SK-N-SH (cell line): ENCODE measurements around the gene MZF1. TPM values are rescaled to one million over a fixed set of nuclear protein-coding genes. Genes with fewer than 3 reads are reported as not detected.

Experiments
- CTCF ChIA-PET: fragments of 300-600, 350-600 bp; formaldehyde crosslinking; extraction: SDS; loops from one replicate; lab custom pipeline; 2021; lab: Yijun Ruan, JAX
- POLR2A ChIA-PET: fragments of 350-600 bp; sonication (Branson Sonifier 250); formaldehyde crosslinking; extraction: SDS; loops from one replicate; lab custom pipeline; 2020; ENCODE audit warnings: antibody characterized with exemption, inconsistent platforms; lab: Yijun Ruan, JAX
- DNase-seq: peaks from one replicate; pipeline ENCODE4 v3.0.0; 2012
- H2AFZ ChIP-seq: fragments of 200-600 bp; sonication (generic); 2 replicates; pipeline ENCODE4 v1.8.1; 2016; ENCODE audit warnings: antibody characterized with exemption, mild to moderate bottlenecking, low read depth
- H3F3A ChIP-seq: fragments of 200-600 bp; sonication (generic); replicated peaks from 2 replicates; pipeline ENCODE3; 2016; ENCODE audit warnings: antibody characterized with exemption, mild to moderate bottlenecking; ENCODE audit not compliant: insufficient read depth
- H3K27ac ChIP-seq, 2 experiments: fragments of 200-500 bp in 1 of 2; fragments of 200-600 bp in 1 of 2; sonication (Bioruptor generic) in 1 of 2; sonication (generic), shearing (Covaris generic) in 1 of 2; 2 replicates each; pipeline versions ENCODE4 v1.5.1 to v1.6.1; 2014 to 2016; ENCODE audit warnings: low read depth in 2 of 2, inconsistent platforms in 1 of 2, low read length in 1 of 2, mild to moderate bottlenecking in 1 of 2, mixed read lengths in 1 of 2
- H3K27me3 ChIP-seq: fragments of 200-600 bp; sonication (generic), shearing (Covaris generic); 2 replicates; pipeline ENCODE4 v1.6.1; 2016; ENCODE audit warnings: mixed run types; ENCODE audit not compliant: insufficient read depth
- H3K36me3 ChIP-seq, 2 experiments: fragments of 200-500 bp in 1 of 2; fragments of 200-600 bp in 1 of 2; sonication (Bioruptor generic) in 1 of 2; sonication (generic) in 1 of 2; replicated peaks in 1 of 2; 2 replicates each; pipeline versions ENCODE3 to v1.5.1; 2014 to 2016; ENCODE audit warnings: low read length in 1 of 2, mild to moderate bottlenecking in 1 of 2; ENCODE audit not compliant: insufficient read depth in 2 of 2, control insufficient read depth in 1 of 2
- H3K4me1 ChIP-seq, 2 experiments: fragments of 200-500 bp in 1 of 2; fragments of 200-600 bp in 1 of 2; sonication (Bioruptor generic) in 1 of 2; sonication (generic), shearing (Covaris generic) in 1 of 2; 2 replicates each; pipeline versions ENCODE4 v1.5.1 to v1.6.1; 2014 to 2016; ENCODE audit warnings: low read depth in 1 of 2, low read length in 1 of 2, mixed run types in 1 of 2; ENCODE audit not compliant: insufficient read depth in 2 of 2, control insufficient read depth in 1 of 2
- H3K4me2 ChIP-seq: fragments of 200-600 bp; sonication (generic), shearing (Covaris generic); 2 replicates; pipeline ENCODE4 v1.6.1; 2017; ENCODE audit warnings: mixed run types
- H3K4me3 ChIP-seq, 2 experiments: fragments of 200-500 bp in 1 of 2; fragments of 200-600 bp in 1 of 2; sonication (Bioruptor generic) in 1 of 2; sonication (generic), shearing (Covaris generic) in 1 of 2; 2 replicates each; pipeline versions ENCODE4 v1.5.1 to v1.8.1; 2014 to 2016; ENCODE audit warnings: low read depth in 2 of 2, inconsistent platforms in 1 of 2, low read length in 1 of 2, mild to moderate bottlenecking in 1 of 2, mixed read lengths in 1 of 2, moderate library complexity in 1 of 2
- H3K79me2 ChIP-seq: fragments of 200-600 bp; sonication (generic); 2 replicates; pipeline ENCODE4 v1.8.1; 2017; ENCODE audit warnings: mild to moderate bottlenecking; ENCODE audit not compliant: insufficient read depth
- H3K9ac ChIP-seq: fragments of 200-600 bp; sonication (generic); 2 replicates; pipeline ENCODE4 v1.6.1; 2017; ENCODE audit warnings: mixed run types
- H3K9me2 ChIP-seq: fragments of 200-600 bp; sonication (generic); 2 replicates; pipeline ENCODE4 v1.6.1; 2017; ENCODE audit warnings: mixed run types
- H3K9me3 ChIP-seq: fragments of 200-600 bp; sonication (generic); 2 replicates; pipeline ENCODE4 v1.6.1; 2017; ENCODE audit warnings: mixed run types, mild to moderate bottlenecking, moderate library complexity
- H4K20me1 ChIP-seq: fragments of 200-600 bp; sonication (generic); 2 replicates; pipeline ENCODE4 v1.6.1; 2017; ENCODE audit warnings: mild to moderate bottlenecking, mixed run types; ENCODE audit not compliant: insufficient read depth
- ELF1 ChIP-seq: IDR thresholded peaks from 2 replicates; pipeline ENCODE4 v1.4.0; 2012
- FOXJ3 ChIP-seq: sonication (generic); formaldehyde crosslinking; IDR thresholded peaks from 2 replicates; pipeline ENCODE4 v1.5.1; 2020; ENCODE audit warnings: mild to moderate bottlenecking, missing genetic modification reagents
- GATA2 ChIP-seq: sonication (generic); formaldehyde crosslinking; IDR thresholded peaks from 2 replicates; pipeline ENCODE4 v1.5.0; 2020; ENCODE audit warnings: mild to moderate bottlenecking, missing genetic modification reagents
- MXI1 ChIP-seq: IDR thresholded peaks from 2 replicates; pipeline ENCODE4 v1.6.1; 2012; ENCODE audit warnings: mild to moderate bottlenecking, low read depth, low read length, improper control_type of control experiment
- NRF1 ChIP-seq: IDR thresholded peaks from 2 replicates; pipeline ENCODE4 v1.6.1; 2012; ENCODE audit warnings: low read depth, mild to moderate bottlenecking, low read length
- RAD21 ChIP-seq: IDR thresholded peaks from 2 replicates; pipeline ENCODE4 v1.6.1; 2012; ENCODE audit warnings: mild to moderate bottlenecking, low read length
- WGBS: methylation state at CpG from one replicate; pipeline ENCODE4 v1.1.6; 2017; ENCODE audit warnings: low lambda C conversion rate; 5-methylcytosine and 5-hydroxymethylcytosine counted together
- polyA plus RNA-seq, 3 experiments: library from polyadenylated mRNA; depleted of rRNA; stranded (reverse); fragments of >200 nt; gene quantifications; 2 replicates each; pipeline ENCODE4 v1.2.3, GENCODE V29; 2012
- TF ChIP-seq, protein P1 (sequence below): fragments of 200-600 bp; sonication (generic); IDR thresholded peaks from 2 replicates; pipeline ENCODE4 v1.6.1; 2017; ENCODE audit warnings: antibody characterized with exemption, mild to moderate bottlenecking, moderate library complexity

Gene MZF1
- polyA plus RNA-seq, 1 of the 3 experiments (the other 2 are of a cell fraction) = 31.8 TPM

DNA sequence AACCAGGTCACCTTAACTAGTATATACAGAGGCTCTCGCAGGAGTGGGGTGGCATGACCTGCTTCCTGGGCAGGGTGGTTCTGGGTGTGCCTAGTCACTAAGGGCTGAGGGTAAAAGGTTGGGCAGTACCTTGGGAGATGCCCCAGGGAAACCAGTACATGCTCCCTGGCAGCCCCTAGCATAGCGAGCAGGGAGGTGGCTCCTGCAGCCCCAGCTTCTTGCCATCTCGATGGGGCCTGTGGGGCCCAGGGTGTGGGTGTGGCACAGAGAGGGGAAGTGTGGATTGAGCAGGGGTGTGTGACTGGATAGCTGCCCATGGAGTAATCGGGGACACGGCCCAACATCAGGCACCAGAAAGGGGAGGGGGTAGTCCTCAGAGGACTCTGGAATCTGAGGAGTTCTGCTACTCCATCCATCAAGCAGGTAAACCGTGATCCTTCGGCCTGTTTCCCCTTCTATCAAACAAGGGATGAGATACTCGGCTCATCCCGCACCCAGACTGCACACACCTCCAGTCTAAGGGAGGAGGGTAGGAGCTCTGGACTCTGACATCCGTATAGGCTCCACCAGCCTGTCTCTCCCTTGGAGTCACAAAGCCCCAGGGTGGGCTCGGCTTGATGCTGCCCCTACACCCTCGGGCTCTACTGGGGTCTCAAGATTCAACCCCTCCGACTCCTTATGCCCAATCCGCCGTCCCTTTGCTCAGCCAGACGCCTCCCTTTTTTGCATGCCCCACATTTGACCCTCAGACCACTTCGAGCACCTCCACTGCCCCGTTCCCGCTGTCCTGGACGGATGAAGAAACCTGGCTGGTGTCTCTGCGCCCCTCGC is 54.7 kb downstream of the MZF1 start:
- WGBS = 5% methylated on average over 15 of the region's 22 CpGs
- peak overlapping the region; percentile 93 for H3K9ac ChIP-seq
- peaks cover 0 to 36% of the 10 kb centered on the region in 2 experiments; a peak in 1 of 4 replicates for H3K4me1 ChIP-seq
- no peaks in the 10 kb centered on the region; the same call in 1 of the 2 replicates for H4K20me1 ChIP-seq
- CTCF ChIA-PET = interaction anchor here (0.8 to 4.7 kb wide), 31 partner anchors 10 to 191 kb away, joined by 3 to 81 read pairs (median 5); partner anchors contain the start of genes CHMP2A, TRIM28, UBE2M and ZNF446
- no peaks in the 10 kb centered on the region for H3K27me3 ChIP-seq
- TF ChIP-seq, protein P1, sequence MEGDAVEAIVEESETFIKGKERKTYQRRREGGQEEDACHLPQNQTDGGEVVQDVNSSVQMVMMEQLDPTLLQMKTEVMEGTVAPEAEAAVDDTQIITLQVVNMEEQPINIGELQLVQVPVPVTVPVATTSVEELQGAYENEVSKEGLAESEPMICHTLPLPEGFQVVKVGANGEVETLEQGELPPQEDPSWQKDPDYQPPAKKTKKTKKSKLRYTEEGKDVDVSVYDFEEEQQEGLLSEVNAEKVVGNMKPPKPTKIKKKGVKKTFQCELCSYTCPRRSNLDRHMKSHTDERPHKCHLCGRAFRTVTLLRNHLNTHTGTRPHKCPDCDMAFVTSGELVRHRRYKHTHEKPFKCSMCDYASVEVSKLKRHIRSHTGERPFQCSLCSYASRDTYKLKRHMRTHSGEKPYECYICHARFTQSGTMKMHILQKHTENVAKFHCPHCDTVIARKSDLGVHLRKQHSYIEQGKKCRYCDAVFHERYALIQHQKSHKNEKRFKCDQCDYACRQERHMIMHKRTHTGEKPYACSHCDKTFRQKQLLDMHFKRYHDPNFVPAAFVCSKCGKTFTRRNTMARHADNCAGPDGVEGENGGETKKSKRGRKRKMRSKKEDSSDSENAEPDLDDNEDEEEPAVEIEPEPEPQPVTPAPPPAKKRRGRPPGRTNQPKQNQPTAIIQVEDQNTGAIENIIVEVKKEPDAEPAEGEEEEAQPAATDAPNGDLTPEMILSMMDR = peak; percentile 49; the same call in 1 of the 2 replicates
- no peak for TF ChIP-seq RAD21
- peak overlapping the region; percentile 75 to 83 for H3K4me3 ChIP-seq
- peaks cover 6 to 19% of the 10 kb centered on the region in 2 experiments for H3K36me3 ChIP-seq
- H3K9me3 ChIP-seq = no peaks in the 10 kb centered on the region
- peak overlapping the region; percentile 92 to 97 for H3K27ac ChIP-seq
- H3F3A ChIP-seq = peaks cover 19% of the 10 kb centered on the region
- peak; percentile 39 for DNase-seq
- POLR2A ChIA-PET = interaction anchor here (1.0 to 3.8 kb wide), 8 partner anchors 20 to 192 kb away, joined by 3 to 49 read pairs (median 11); partner anchors contain the start of genes CHMP2A, RPS5, TRIM28 and UBE2M
- peak overlapping the region; percentile 98 for H3K4me2 ChIP-seq
- no peaks in the 10 kb centered on the region for H3K9me2 ChIP-seq
- H2AFZ ChIP-seq = no peak overlapping the region
- H3K79me2 ChIP-seq = peaks cover 57% of the 10 kb centered on the region

DNA sequence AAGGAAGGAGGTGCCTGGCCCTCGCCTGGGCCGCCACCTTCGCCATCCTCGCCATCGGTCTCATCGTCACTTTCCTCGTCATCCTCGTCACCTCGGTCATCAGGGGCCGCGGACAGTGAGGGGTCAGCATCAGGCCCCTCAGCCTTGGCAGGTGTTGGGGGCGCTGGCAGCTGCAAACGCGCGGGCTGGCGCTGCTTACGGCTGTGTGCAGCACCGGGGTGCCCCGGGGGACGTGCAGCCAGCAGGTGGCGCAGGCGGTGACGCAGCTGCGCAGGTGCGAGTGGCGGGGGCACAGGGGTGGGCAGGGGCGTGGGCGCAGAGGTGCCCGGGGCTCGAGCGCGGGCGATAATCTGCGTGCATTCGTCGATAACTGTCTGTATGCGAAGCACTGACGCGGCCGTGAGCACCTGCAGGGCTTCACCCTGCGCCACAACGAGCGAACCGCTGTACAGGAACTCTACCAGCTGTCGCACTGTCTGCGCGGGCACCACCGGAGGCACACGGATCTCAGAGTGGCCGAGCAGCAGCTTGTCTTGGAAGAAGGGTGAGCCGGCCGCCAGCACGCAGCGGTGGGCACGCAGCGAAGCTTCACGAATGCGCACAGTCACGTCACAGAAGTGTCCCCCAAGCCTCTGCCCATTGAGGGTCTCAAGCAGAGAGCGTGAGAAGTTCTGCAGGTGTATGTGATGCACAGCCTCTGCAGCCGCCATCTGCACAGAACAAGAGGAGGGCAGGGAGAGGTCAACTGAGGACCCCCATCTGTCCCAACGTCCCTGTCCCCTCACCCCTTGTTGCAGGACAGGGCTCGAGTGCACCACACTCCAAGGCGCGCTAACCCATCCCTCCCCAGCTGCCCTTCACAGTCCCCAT is 55.9 kb downstream of the MZF1 start:
- Histone ChIP-seq H2AFZ (no peak overlapping the region), H3K4me3 (no peak overlapping the region), H4K20me1 (no peaks in the 10 kb centered on the region; the same call in 1 of the 2 replicates), H3K27ac (no peak overlapping the region), H3K4me1 (peaks cover 0 to 36% of the 10 kb centered on the region in 2 experiments; a peak in 1 of 4 replicates), H3K9me2 (no peaks in the 10 kb centered on the region), H3F3A (peaks cover 23% of the 10 kb centered on the region), H3K36me3 (peaks cover 9 to 28% of the 10 kb centered on the region in 2 experiments), H3K4me2 (peak overlapping the region; percentile 98; the same call in 1 of the 2 replicates), H3K79me2 (peaks cover 63% of the 10 kb centered on the region), H3K27me3 (no peaks in the 10 kb centered on the region), H3K9ac (no peak overlapping the region), H3K9me3 (no peaks in the 10 kb centered on the region)
- CTCF ChIA-PET = interaction anchor here (0.8 to 4.7 kb wide), 5 partner anchors 9 to 138 kb away, joined by 3 to 81 read pairs (median 23); partner anchors contain the start of genes CHMP2A and UBE2M
- POLR2A ChIA-PET = no interaction called here
- DNase-seq = no peak
- 95% methylated on average over 64 of the region's 65 CpGs for WGBS
- TF ChIP-seq, protein P1 = no peak
- TF ChIP-seq NRF1 (no peak), GATA2 (CRISPR knock-in tag) (no peak), FOXJ3 (CRISPR knock-in tag) (no peak), MXI1 (no peak), ELF1 (no peak)
